ENCODE measurements around the gene CRELD2. TPM values are rescaled to one million over a fixed set of nuclear protein-coding genes. Genes with fewer than 3 reads are reported as not detected.

The CRELD2 gene
- total and polyA plus RNA-seq, 2 of the 13 experiments (the other 11 are each of a cell fraction or from before 2014, with no cell fraction given), result 17.2 to 44.7 TPM

- TF ChIP-seq TEAD3 (CRISPR knock-in tag; optimal IDR thresholded peaks at IDR 0.05; ENCODE audit: borderline replicate concordance) (peak; percentile 48), MLLT10 (CRISPR knock-in tag; IDR thresholded peaks at IDR 0.05) (no peak), ZNF883 (CRISPR knock-in tag; IDR thresholded peaks at IDR 0.05; ENCODE audit: not compliant biosample characterization) (peak; percentile 39), ZBTB49 (CRISPR knock-in tag; IDR thresholded peaks at IDR 0.05; ENCODE audit: borderline replicate concordance) (no peak), ZNF674 (CRISPR knock-in tag; IDR thresholded peaks at IDR 0.05; ENCODE audit: low read depth) (no peak), ZNF17 (CRISPR knock-in tag; IDR thresholded peaks at IDR 0.05) (no peak)
Measured at GRCh38 chr22:49955581-49956417, 37.4 kb downstream of the CRELD2 start (continued).

DNA sequence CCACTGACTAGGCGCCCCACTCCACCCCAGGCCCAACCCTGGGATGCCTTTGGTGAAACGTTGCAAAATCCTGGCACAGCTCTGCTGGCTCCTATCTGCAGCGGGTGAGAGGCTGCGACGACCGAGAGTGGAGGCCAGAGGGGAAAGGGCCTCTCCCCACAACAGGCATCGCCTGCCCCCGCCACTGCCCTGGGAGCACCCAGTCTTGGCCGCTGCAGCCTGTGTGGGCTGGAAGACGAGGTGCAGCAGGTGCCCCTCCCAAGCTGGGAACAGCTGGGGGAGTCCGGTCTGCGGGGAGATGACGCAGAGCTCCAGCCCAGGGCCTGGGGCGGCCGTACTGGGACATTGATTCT lies 38.0 kb downstream of the CRELD2 start:
- CTCF ChIA-PET (ENCODE audit: low intra/inter-chr PET ratio, low total read pairs), result no interaction called here
- no peak overlapping the region for H3K4me3 ChIP-seq (replicated peaks in 1 of 3; ENCODE audit: insufficient read depth in 1 of 3, low read depth in 2 of 3, low read length in 3 of 3)

More for the DNA sequence above, 38.0 kb downstream of the CRELD2 start:
- DNase-seq (ENCODE audit: low spot score) (no peak), FAIRE-seq (no peak), ATAC-seq (no peak)
- H3K36me3 ChIP-seq (replicated peaks in 1 of 2; ENCODE audit: control insufficient read depth in 1 of 2, insufficient read depth in 2 of 2, low read length in 2 of 2), result no peaks in the 10 kb centered on the region
- peaks cover 2% of the 10 kb centered on the region; the same call in 1 of the 2 replicates for H4K20me1 ChIP-seq (ENCODE audit: insufficient read depth, low read length)
- intact Hi-C loops (cut with micrococcal nuclease; ENCODE audit: unreplicated experiment), result no loop called here
- no peaks in the 10 kb centered on the region for H3K9me3 ChIP-seq (ENCODE audit: low read length)
- H3K27ac ChIP-seq (ENCODE audit: extremely low read length, insufficient read depth, low read length), result no peak overlapping the region
- H2AFZ ChIP-seq (ENCODE audit: low read length), result no peak overlapping the region
- peaks cover 11% of the 10 kb centered on the region for H3K79me2 ChIP-seq (ENCODE audit: insufficient read depth, low read length)
- H3K27me3 ChIP-seq (ENCODE audit: control insufficient read depth in 1 of 2, insufficient read depth in 2 of 2, low read length in 2 of 2), result no peaks in the 10 kb centered on the region; a peak in 1 of 5 replicates
- POLR2A ChIA-PET, result interaction anchor here (12.9 to 18.6 kb wide), 3 partner anchors 5 to 21 kb away, joined by 283 to 722 read pairs (median 722); partner anchors contain the start of gene PIM3
- in situ Hi-C loops (cut with HindIII; ENCODE audit: extremely low pct_ligation_motif_present, low pct_unique_long_range_greater_than_20kb), result no loop called here
- peak overlapping the region; percentile 42 for H3K4me2 ChIP-seq (ENCODE audit: low read depth, low read length)
- peaks cover 86% of the 10 kb centered on the region for H3K4me1 ChIP-seq (ENCODE audit: insufficient read depth, low read length)
- no TSS peak for BruUV-seq (replicated peaks)
- WGBS (ENCODE audit: low lambda C conversion rate), result 68% methylated on average over 8 of the region's 15 CpGs
- TF ChIP-seq ZNF331 (CRISPR knock-in tag; IDR thresholded peaks at IDR 0.05) (peak; percentile 31; the same call in 1 of the 2 replicates), SRSF1 (optimal IDR thresholded peaks at IDR 0.05; ENCODE audit: low read depth, low read length) (peak; percentile 40), KLF13 (CRISPR knock-in tag; IDR thresholded peaks at IDR 0.05) (no peak), HNRNPL (IDR thresholded peaks at IDR 0.05; ENCODE audit: low read depth, low read length) (0 out of 2 replicates have a peak, but pooled peaks have one; percentile 24)
- TF ChIP-seq, protein P1, sequence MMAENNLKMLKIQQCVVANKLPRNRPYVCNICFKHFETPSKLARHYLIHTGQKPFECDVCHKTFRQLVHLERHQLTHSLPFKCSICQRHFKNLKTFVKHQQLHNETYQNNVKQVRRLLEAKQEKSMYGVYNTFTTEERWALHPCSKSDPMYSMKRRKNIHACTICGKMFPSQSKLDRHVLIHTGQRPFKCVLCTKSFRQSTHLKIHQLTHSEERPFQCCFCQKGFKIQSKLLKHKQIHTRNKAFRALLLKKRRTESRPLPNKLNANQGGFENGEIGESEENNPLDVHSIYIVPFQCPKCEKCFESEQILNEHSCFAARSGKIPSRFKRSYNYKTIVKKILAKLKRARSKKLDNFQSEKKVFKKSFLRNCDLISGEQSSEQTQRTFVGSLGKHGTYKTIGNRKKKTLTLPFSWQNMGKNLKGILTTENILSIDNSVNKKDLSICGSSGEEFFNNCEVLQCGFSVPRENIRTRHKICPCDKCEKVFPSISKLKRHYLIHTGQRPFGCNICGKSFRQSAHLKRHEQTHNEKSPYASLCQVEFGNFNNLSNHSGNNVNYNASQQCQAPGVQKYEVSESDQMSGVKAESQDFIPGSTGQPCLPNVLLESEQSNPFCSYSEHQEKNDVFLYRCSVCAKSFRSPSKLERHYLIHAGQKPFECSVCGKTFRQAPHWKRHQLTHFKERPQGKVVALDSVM (CRISPR knock-in tag; IDR thresholded peaks at IDR 0.05), result peak; percentile 31; the same call in 1 of the 2 replicates
- H3K9ac ChIP-seq (ENCODE audit: insufficient read depth, low read depth, low read length), result peak overlapping the region; percentile 11; the same call in 1 of the 2 replicates

Measured in HepG2 (cell line).